ENCODE results near the gene IL12A.

- TF ChIP-seq CTCF (conservative IDR thresholded peaks at IDR 0.05; ENCODE audit: low read depth, low read length) (no peak), EZH2 (IDR thresholded peaks at IDR 0.05; ENCODE audit: low read length, unreplicated experiment) (no peak)
These were observed 12.6 kb downstream of the IL12A start for GRCh38 chr3:160001148-160001760.

All from PC-3 (cell line).